HG02885 (cell line): ENCODE measurements around the gene SEPTIN5.

ENCODE experiments used
- ATAC-seq: cut with Tn5 transposase; IDR thresholded peaks from one replicate; pipeline ENCODE4 v1.9.1; 2021; ENCODE audit warnings: mild to moderate bottlenecking; ENCODE audit not compliant: unreplicated experiment, poor library complexity

SEPTIN5 gene

GRCh38 chr22:19757985-19758895 is 43.9 kb downstream of the SEPTIN5 start:
- no peak for ATAC-seq

GRCh38 chr22:19758896-19759426 is 44.7 kb downstream of the SEPTIN5 start:
- ATAC-seq = no peak

GRCh38 chr22:19759427-19760057 is 45.2 kb downstream of the SEPTIN5 start:
- no peak for ATAC-seq

- no peak for ATAC-seq
Measured at GRCh38 chr22:19760058-19760950, 46.0 kb downstream of the SEPTIN5 start, which contains the start of gene TBX1. Gene TBX1, plus strand, starts transcription at chr22:19760778. Its CDS starts 66 bp downstream, at chr22:19760844.

GRCh38 chr22:19760951-19761724 is 46.8 kb downstream of the SEPTIN5 start:
- no peak for ATAC-seq

- ATAC-seq = no peak
Measured at GRCh38 chr22:19761725-19762567, 47.6 kb downstream of the SEPTIN5 start.

GRCh38 chr22:19762568-19763457 is 48.5 kb downstream of the SEPTIN5 start:
- no peak for ATAC-seq

- no peak for ATAC-seq
Measured at GRCh38 chr22:19763458-19764298, 49.4 kb downstream of the SEPTIN5 start.

GRCh38 chr22:19764299-19764593 is 49.9 kb downstream of the SEPTIN5 start:
- no peak for ATAC-seq

GRCh38 chr22:19764636-19765476 is 50.6 kb downstream of the SEPTIN5 start:
- no peak for ATAC-seq

- no peak for ATAC-seq
Measured at GRCh38 chr22:19765477-19766239, 51.4 kb downstream of the SEPTIN5 start.

GRCh38 chr22:19766240-19766510 is 51.9 kb downstream of the SEPTIN5 start:
- no peak for ATAC-seq

- ATAC-seq = no peak
Measured at GRCh38 chr22:19766511-19767426, 52.5 kb downstream of the SEPTIN5 start.

- no peak for ATAC-seq
Measured at GRCh38 chr22:19767427-19768341, 53.4 kb downstream of the SEPTIN5 start.
